Right lobe of liver (tissue), 6 donors: Measurements from ENCODE around the gene TRIL. TPM values are rescaled to one million over a fixed set of nuclear protein-coding genes. Genes with fewer than 3 reads are reported as not detected.

Experiments
- ATAC-seq, 4 donors: fragments of 200-7000 bp; cut with Tn5 transposase; one replicate each; pipeline ENCODE4 v1.9.1; 2020; ENCODE audit warnings: mild to moderate bottlenecking in 4 of 4, moderate library complexity in 4 of 4
- DNase-seq, 3 donors: peaks; one replicate each; pipeline ENCODE4 v3.0.0-alpha.2; 2020
- H3K27ac ChIP-seq, 3 donors: fragments of 200-600 bp; one replicate each; pipeline ENCODE4 v1.8.0; 2022
- H3K27me3 ChIP-seq, 2 donors: fragments of 200-600 bp; one replicate each; pipeline ENCODE4 v1.8.0; 2022
- H3K36me3 ChIP-seq, 4 donors: fragments of 200-600 bp; sonication (generic) in 1 of 4; one replicate each; pipeline versions ENCODE4 v1.5.1 to v1.8.0; 2017 to 2022; ENCODE audit warnings: control low read depth in 1 of 4
- H3K4me1 ChIP-seq, 4 donors: fragments of 200-600 bp; sonication (generic) in 1 of 4; one replicate each; pipeline versions ENCODE4 v1.5.1 to v1.8.0; 2017 to 2022; ENCODE audit warnings: control low read depth in 1 of 4
- H3K4me3 ChIP-seq, 3 donors: fragments of 200-600 bp; one replicate each; pipeline ENCODE4 v1.8.0; 2022
- H3K9me3 ChIP-seq, 4 donors: fragments of 200-600 bp; sonication (generic) in 1 of 4; one replicate each; pipeline versions ENCODE4 v1.5.1 to v1.8.0; 2017 to 2022; ENCODE audit warnings: control low read depth in 1 of 4
- CTCF ChIP-seq, 4 donors: fragments of 200-600 bp in 3 of 4; fragments of 450-650 bp in 1 of 4; IDR thresholded peaks; one replicate each; pipeline versions ENCODE4 v1.5.1 to v1.8.0; 2016 to 2022; ENCODE audit warnings: antibody characterized with exemption in 4 of 4, mild to moderate bottlenecking in 2 of 4
- POLR2A ChIP-seq: fragments of 450-650 bp; IDR thresholded peaks from one replicate; pipeline ENCODE4 v1.6.1; 2017; ENCODE audit warnings: antibody characterized with exemption, mild to moderate bottlenecking
- WGBS: methylation state at CpG from one replicate; pipeline ENCODE4 v1.1.6; 2018; ENCODE audit warnings: low coverage, low lambda C conversion rate; ENCODE audit not compliant: insufficient coverage; ENCODE audit errors: missing lambda C conversion rate; 5-methylcytosine and 5-hydroxymethylcytosine counted together
- intact Hi-C, 2 donors: fragments of 100-400 bp; cut with DNase I; formaldehyde crosslinking; loops; one replicate each; pipeline versions ENCODE4 v1.11.2 to v1.14.1; 2022
- long read RNA-seq: library from polyadenylated mRNA; unstranded; transcript quantifications from one replicate; pipeline ENCODE4 v2.0.0, GENCODE V29; 2019
- total RNA-seq, 6 experiments: library from RNA; depleted of rRNA in 2 of 6; stranded (reverse); fragments of >200 nt in 2 of 6; fragmentation: NEBNext Ultra II Directional in 3 of 6; extraction: Animal tissue kit (Norgen Biotek cat#: 25700) in 3 of 6; gene quantifications; one replicate each; pipeline versions ENCODE4 v1.1.0 to v1.2.4, GENCODE V29; 2016 to 2023
- donor health status: DM: no; HTN: yes; CAD: no.
- donor health status: DM: no; HTN: no; CAD: no.
- donor health status: DM: no; HTN: no; CAD: no.
- donor health status: DM: no; HTN: yes; CAD: no.
- donor health status: DM: no; HTN: yes; CAD: no.

The TRIL gene, protein sequence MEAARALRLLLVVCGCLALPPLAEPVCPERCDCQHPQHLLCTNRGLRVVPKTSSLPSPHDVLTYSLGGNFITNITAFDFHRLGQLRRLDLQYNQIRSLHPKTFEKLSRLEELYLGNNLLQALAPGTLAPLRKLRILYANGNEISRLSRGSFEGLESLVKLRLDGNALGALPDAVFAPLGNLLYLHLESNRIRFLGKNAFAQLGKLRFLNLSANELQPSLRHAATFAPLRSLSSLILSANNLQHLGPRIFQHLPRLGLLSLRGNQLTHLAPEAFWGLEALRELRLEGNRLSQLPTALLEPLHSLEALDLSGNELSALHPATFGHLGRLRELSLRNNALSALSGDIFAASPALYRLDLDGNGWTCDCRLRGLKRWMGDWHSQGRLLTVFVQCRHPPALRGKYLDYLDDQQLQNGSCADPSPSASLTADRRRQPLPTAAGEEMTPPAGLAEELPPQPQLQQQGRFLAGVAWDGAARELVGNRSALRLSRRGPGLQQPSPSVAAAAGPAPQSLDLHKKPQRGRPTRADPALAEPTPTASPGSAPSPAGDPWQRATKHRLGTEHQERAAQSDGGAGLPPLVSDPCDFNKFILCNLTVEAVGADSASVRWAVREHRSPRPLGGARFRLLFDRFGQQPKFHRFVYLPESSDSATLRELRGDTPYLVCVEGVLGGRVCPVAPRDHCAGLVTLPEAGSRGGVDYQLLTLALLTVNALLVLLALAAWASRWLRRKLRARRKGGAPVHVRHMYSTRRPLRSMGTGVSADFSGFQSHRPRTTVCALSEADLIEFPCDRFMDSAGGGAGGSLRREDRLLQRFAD
- total RNA-seq, result under 1 TPM; 0.12 to 0.29 (median 0.21) TPM
- long read RNA-seq, full-length matches to known transcripts, result 1 of 1 reads
- long read RNA-seq, partial matches to known transcripts, result 0 of 1 reads
- long read RNA-seq, other reads (novel, unspliced or antisense), result 0 of 1 reads

- ATAC-seq (peak in 2 of 4 donors; percentile 2 to 9), DNase-seq (peak; percentile 53 to 71 (median 57))
- Histone ChIP-seq H3K9me3 (no peaks in the 10 kb centered on the region), H3K4me1 (peaks cover 0 to 33% (median 4%) of the 10 kb centered on the region in 4 donors), H3K27ac (peak within 1 kb of the TSS in 1 of 3 donors; percentile 13), H3K4me3 (peak within 1 kb of the TSS; percentile 50 to 52 (median 50)), H3K36me3 (no peaks in the 10 kb centered on the region), H3K27me3 (no peaks in the 10 kb centered on the region)
- WGBS, result 29% methylated on average over 26 of the region's 66 CpGs
- intact Hi-C loops, result no loop called here
- TF ChIP-seq CTCF (IDR thresholded peaks at IDR 0.05) (no peak), POLR2A (no peak)
Measured at GRCh38 chr7:28958235-28958979, at the start of gene TRIL. Gene TRIL, minus strand, starts transcription at chr7:28958330. Its CDS starts 284 bp downstream, at chr7:28958046.

GRCh38 chr7:29007127-29007526, 49.0 kb upstream of the TRIL start:
- H3K27me3 ChIP-seq, result no peaks in the 10 kb centered on the region
- 74% methylated on average over 2 of the region's 2 CpGs for WGBS

DNA sequence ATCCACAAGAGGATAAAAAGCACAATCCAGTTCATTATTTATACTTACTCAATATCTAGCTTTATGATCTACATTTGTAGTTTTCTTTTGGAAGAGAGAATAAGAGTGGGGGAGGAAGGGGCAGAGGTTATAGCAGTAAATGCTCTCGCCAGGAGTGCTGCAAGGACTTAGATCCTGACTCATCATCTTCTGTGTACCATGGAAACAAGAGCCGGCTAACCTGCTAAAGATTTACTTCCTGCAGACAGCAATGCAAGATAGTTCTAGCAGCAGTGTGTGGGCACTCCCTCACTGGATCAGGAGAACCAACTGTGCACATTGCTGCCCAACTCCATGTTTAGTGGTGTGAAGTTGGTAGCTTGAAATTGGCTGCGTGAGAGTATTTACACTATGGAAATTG, 47.7 kb upstream of the TRIL start:
- no peaks in the 10 kb centered on the region for H3K9me3 ChIP-seq
- no peaks in the 10 kb centered on the region for H3K27me3 ChIP-seq
- TF ChIP-seq CTCF (IDR thresholded peaks at IDR 0.05) (no peak), POLR2A (no peak)
- no peaks in the 10 kb centered on the region for H3K4me1 ChIP-seq
- no peak overlapping the region for H3K27ac ChIP-seq
- intact Hi-C loops, result no loop called here
- H3K36me3 ChIP-seq, result no peaks in the 10 kb centered on the region
- DNase-seq (no peak), ATAC-seq (peak in 1 of 4 donors; percentile 29)
- H3K4me3 ChIP-seq, result no peak overlapping the region
- WGBS, result 63% methylated on average over 2 of the region's 3 CpGs

More at GRCh38 chr7:29007127-29007526, 49.0 kb upstream of the TRIL start:
- Histone ChIP-seq H3K36me3 (no peaks in the 10 kb centered on the region), H3K9me3 (no peaks in the 10 kb centered on the region), H3K27ac (no peak overlapping the region), H3K4me3 (no peak overlapping the region), H3K4me1 (no peaks in the 10 kb centered on the region)
- TF ChIP-seq CTCF (IDR thresholded peaks at IDR 0.05), result no peak
- TF ChIP-seq POLR2A, result no peak
- intact Hi-C loops, result no loop called here
- peak in 1 of 4 donors; percentile 24 for ATAC-seq
- no peak for DNase-seq

- no peaks in the 10 kb centered on the region for H3K4me1 ChIP-seq
- intact Hi-C loops, result no loop called here
- no peak overlapping the region for H3K4me3 ChIP-seq
- no peak overlapping the region for H3K27ac ChIP-seq
- DNase-seq (no peak), ATAC-seq (no peak)
- H3K36me3 ChIP-seq, result no peaks in the 10 kb centered on the region
- H3K27me3 ChIP-seq, result no peaks in the 10 kb centered on the region
- H3K9me3 ChIP-seq, result no peaks in the 10 kb centered on the region
- TF ChIP-seq POLR2A, result no peak
- TF ChIP-seq CTCF (IDR thresholded peaks at IDR 0.05), result no peak
- whole genome bisulfite sequencing, result 56% methylated on average over 1 of the region's 1 CpG
Measured at GRCh38 chr7:29005406-29005805, 47.3 kb upstream of the TRIL start.
